Adrenal gland (tissue), 12 donors: ENCODE data around the gene PCGF6. TPM values are rescaled to one million over a fixed set of nuclear protein-coding genes. Genes with fewer than 3 reads are reported as not detected.

ENCODE experiments used
- DNase-seq, 7 donors: peaks; one replicate each; pipeline ENCODE4 v3.0.0-alpha.2; 2019 to 2020
- H3K27ac ChIP-seq, 5 donors: fragments of 200-600 bp; sonication (generic) in 4 of 5; 1 replicate in 3 of 5; 2 replicates in 2 of 5; pipeline versions ENCODE4 v1.5.1 to v1.8.0; 2016 to 2020; ENCODE audit warnings: mild to moderate bottlenecking in 1 of 5
- H3K27me3 ChIP-seq: fragments of 200-600 bp; 2 replicates; pipeline ENCODE4 v1.8.0; 2021
- H3K36me3 ChIP-seq, 2 donors: fragments of 200-600 bp; replicated peaks in 1 of 2; 1 replicate in 1 of 2; 2 replicates in 1 of 2; pipeline versions ENCODE4 v1.5.1 to v1.8.0; 2018 to 2022
- H3K4me1 ChIP-seq, 2 donors: fragments of 200-600 bp; replicated peaks in 1 of 2; 1 replicate in 1 of 2; 2 replicates in 1 of 2; pipeline versions ENCODE4 v1.5.1 to v1.8.0; 2018 to 2021
- H3K4me3 ChIP-seq, 4 donors: fragments of 200-600 bp; sonication (generic) in 3 of 4; one replicate each; pipeline ENCODE4 v1.5.1; 2016 to 2018
- H3K9me3 ChIP-seq, 3 donors: fragments of 200-600 bp; sonication (generic) in 1 of 3; replicated peaks in 1 of 3; 1 replicate in 2 of 3; 2 replicates in 1 of 3; pipeline versions ENCODE4 v1.5.1 to v1.8.0; 2016 to 2021
- POLR2A ChIP-seq, 2 donors: fragments of 450-650 bp; IDR thresholded peaks; one replicate each; pipeline ENCODE4 v1.6.1; 2017; ENCODE audit warnings: antibody characterized with exemption in 2 of 2, mild to moderate bottlenecking in 2 of 2, moderate library complexity in 1 of 2
- WGBS, 4 donors: extraction: QIAGEN DNeasy Blood & Tissue Kit in 2 of 4; methylation state at CpG; one replicate each; pipeline versions ENCODE4 v1.1.5 to v1.1.7; 2013 to 2017; 5-methylcytosine and 5-hydroxymethylcytosine counted together
- intact Hi-C, 2 donors: fragments of 100-400 bp; cut with DNase I; formaldehyde crosslinking; loops; one replicate each; pipeline versions ENCODE4 v1.14.1 to v1.15.0; 2022 to 2023
- polyA plus RNA-seq, 3 donors: library from polyadenylated mRNA; stranded (reverse); fragments of 200-250 nt in 2 of 3; fragments of 350-450 nt in 1 of 3; fragmentation: Illumina TruSeq in 1 of 3; extraction: RNeasy Lipid Tissue Mini Kit (QIAGEN cat#74804) in 1 of 3; gene quantifications; one replicate each; pipeline ENCODE4 v1.2.3, GENCODE V29; 2013 to 2014
- total RNA-seq, 9 donors: library from RNA; depleted of rRNA in 4 of 9; stranded (reverse); fragments of >200 nt in 4 of 9; fragments of 120-200 nt in 1 of 9; fragmentation: NEBNext Ultra II Directional in 1 of 9; extraction: Animal tissue kit (Norgen Biotek cat#: 25700) in 1 of 9; gene quantifications; one replicate each; pipeline versions ENCODE4 v1.1.0 to v1.2.4, GENCODE V29; 2013 to 2023
- TF ChIP-seq, protein P1 (sequence below), 6 experiments: fragments of 450-650 bp in 4 of 6; fragments of 200-600 bp in 2 of 6; sonication (generic) in 1 of 6; IDR thresholded peaks; 1 replicate in 5 of 6; 2 replicates in 1 of 6; pipeline versions ENCODE4 v1.5.1 to v1.8.0; 2016 to 2021; ENCODE audit warnings: antibody characterized with exemption in 6 of 6, mild to moderate bottlenecking in 2 of 6, moderate library complexity in 1 of 6
- donor health status: healthy with polysubstance abuse.
- donor health status: Bipolar disorder and iron deficiency.
- donor health status: DM: yes; HTN: yes; CAD: no.
- donor health status: DM: no; HTN: no; CAD: no.
- donor health status: DM: no; HTN: no; CAD: no.
- donor health status: DM: yes; HTN: yes; CAD: no.

PCGF6 gene
- total and polyA plus RNA-seq, 12 donors: 3.1 to 12.3 (median 7.3) TPM

DNA sequence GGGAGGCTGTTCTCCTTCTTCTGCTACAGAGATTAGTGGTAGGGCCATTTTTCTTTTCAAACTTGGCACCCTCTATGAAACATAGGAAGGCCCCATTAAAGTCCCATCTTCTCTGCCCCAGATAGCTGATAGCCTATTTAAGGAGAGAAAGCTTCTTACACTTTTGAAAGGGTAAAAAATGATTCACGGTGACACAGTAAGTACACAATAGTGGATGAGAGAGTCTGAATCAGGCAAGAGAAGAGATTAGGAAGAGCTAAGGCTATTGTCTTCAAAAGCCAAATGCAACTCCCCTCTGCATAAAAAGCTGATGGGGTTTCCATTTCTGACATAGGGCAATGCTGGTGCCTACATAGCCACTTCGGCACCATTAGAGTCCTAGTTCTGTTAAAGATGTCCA is 70.4 kb downstream of the PCGF6 start:
- 80 to 87% (median 82%) methylated on average over 2 of the region's 2 CpGs for WGBS, 4 donors
- intact Hi-C loops: no loop called here
- Histone ChIP-seq H3K27me3 (peaks cover 26% of the 10 kb centered on the region), H3K4me3 (no peak overlapping the region), H3K4me1 (peaks cover 8 to 14% of the 10 kb centered on the region in 2 donors), H3K27ac (no peak overlapping the region), H3K9me3 (no peaks in the 10 kb centered on the region), H3K36me3 (no peaks in the 10 kb centered on the region)
- no peak for DNase-seq
- no peak for TF ChIP-seq POLR2A (IDR thresholded peaks at IDR 0.05)
- TF ChIP-seq, protein P1, sequence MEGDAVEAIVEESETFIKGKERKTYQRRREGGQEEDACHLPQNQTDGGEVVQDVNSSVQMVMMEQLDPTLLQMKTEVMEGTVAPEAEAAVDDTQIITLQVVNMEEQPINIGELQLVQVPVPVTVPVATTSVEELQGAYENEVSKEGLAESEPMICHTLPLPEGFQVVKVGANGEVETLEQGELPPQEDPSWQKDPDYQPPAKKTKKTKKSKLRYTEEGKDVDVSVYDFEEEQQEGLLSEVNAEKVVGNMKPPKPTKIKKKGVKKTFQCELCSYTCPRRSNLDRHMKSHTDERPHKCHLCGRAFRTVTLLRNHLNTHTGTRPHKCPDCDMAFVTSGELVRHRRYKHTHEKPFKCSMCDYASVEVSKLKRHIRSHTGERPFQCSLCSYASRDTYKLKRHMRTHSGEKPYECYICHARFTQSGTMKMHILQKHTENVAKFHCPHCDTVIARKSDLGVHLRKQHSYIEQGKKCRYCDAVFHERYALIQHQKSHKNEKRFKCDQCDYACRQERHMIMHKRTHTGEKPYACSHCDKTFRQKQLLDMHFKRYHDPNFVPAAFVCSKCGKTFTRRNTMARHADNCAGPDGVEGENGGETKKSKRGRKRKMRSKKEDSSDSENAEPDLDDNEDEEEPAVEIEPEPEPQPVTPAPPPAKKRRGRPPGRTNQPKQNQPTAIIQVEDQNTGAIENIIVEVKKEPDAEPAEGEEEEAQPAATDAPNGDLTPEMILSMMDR (IDR thresholded peaks at IDR 0.05): no peak

- no peaks in the 10 kb centered on the region for H3K36me3 ChIP-seq
- WGBS, 4 donors: 63 to 83% (median 70%) methylated on average over 3 of the region's 3 CpGs
- no peak overlapping the region for H3K4me3 ChIP-seq
- no peak for DNase-seq
- no peaks in the 10 kb centered on the region for H3K9me3 ChIP-seq
- no peak overlapping the region for H3K27ac ChIP-seq
- intact Hi-C loops: no loop called here
- peaks cover 25% of the 10 kb centered on the region for H3K27me3 ChIP-seq
- TF ChIP-seq POLR2A (IDR thresholded peaks at IDR 0.05): no peak
- TF ChIP-seq, protein P1 (IDR thresholded peaks at IDR 0.05): no peak
- peaks cover 8 to 14% of the 10 kb centered on the region in 2 donors for H3K4me1 ChIP-seq
Measured at GRCh38 chr10:103280031-103280430, 70.9 kb downstream of the PCGF6 start.

- H3K4me1 ChIP-seq: peaks cover 8 to 14% of the 10 kb centered on the region in 2 donors
- peaks cover 25% of the 10 kb centered on the region for H3K27me3 ChIP-seq
- 2 to 5% (median 4%) methylated on average over 10 to 11 of the region's 11 CpGs for WGBS, 4 donors
- no peak overlapping the region for H3K4me3 ChIP-seq
- H3K9me3 ChIP-seq: no peaks in the 10 kb centered on the region
- intact Hi-C loops: no loop called here
- H3K27ac ChIP-seq: no peak overlapping the region
- H3K36me3 ChIP-seq: no peaks in the 10 kb centered on the region
- peak in 6 of 7 donors; percentile 38 to 67 (median 56) for DNase-seq
- no peak for TF ChIP-seq POLR2A (IDR thresholded peaks at IDR 0.05)
Measured at GRCh38 chr10:103278862-103279298, 72.1 kb downstream of the PCGF6 start.

- WGBS, 4 donors: 24 to 29% (median 27%) methylated on average over 4 to 12 of the region's 12 CpGs
- TF ChIP-seq, protein P1 (IDR thresholded peaks at IDR 0.05): no peak
- TF ChIP-seq POLR2A (IDR thresholded peaks at IDR 0.05): no peak
- intact Hi-C loops: no loop called here
- Histone ChIP-seq H3K27me3 (peaks cover 25% of the 10 kb centered on the region), H3K27ac (no peak overlapping the region), H3K4me3 (no peak overlapping the region), H3K36me3 (no peaks in the 10 kb centered on the region), H3K4me1 (peaks cover 8 to 16% of the 10 kb centered on the region in 2 donors), H3K9me3 (no peaks in the 10 kb centered on the region)
- no peak for DNase-seq
Measured at GRCh38 chr10:103278537-103278823, 72.5 kb downstream of the PCGF6 start.

DNA sequence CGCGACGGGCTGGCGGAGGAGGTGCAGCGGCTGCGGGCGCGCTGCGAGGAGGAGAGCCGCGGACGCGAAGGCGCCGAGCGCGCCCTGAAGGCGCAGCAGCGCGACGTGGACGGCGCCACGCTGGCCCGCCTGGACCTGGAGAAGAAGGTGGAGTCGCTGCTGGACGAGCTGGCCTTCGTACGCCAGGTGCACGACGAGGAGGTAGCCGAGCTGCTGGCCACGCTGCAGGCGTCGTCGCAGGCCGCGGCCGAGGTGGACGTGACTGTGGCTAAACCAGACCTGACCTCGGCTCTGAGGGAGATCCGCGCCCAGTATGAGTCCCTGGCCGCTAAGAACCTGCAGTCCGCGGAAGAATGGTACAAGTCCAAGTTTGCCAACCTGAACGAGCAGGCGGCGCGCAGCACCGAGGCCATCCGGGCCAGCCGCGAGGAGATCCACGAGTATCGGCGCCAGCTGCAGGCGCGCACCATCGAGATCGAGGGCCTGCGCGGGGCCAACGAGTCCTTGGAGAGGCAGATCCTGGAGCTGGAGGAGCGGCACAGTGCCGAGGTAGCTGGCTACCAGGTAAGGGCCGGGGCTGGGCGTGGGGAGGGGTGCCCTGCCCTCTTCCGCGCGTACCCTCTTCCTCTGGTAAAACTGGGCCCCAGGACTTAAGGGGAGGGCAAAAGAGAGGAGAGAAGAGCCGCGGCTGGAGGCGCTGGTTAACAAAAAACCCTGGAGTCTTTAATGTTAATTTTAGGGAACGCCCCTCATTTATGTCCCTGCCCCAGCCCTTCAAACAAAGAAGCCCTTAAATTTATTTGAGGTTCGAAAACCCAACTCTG is 73.0 kb downstream of the PCGF6 start:
- H3K4me3 ChIP-seq: peak overlapping the region in 1 of 4 donors; percentile 40
- no peaks in the 10 kb centered on the region for H3K36me3 ChIP-seq
- no peak for DNase-seq
- H3K9me3 ChIP-seq: no peaks in the 10 kb centered on the region
- 5 to 24% (median 6%) methylated on average over 12 to 76 of the region's 76 CpGs for WGBS, 4 donors
- H3K27ac ChIP-seq: no peak overlapping the region
- peaks cover 8 to 20% of the 10 kb centered on the region in 2 donors for H3K4me1 ChIP-seq
- intact Hi-C loops: no loop called here
- TF ChIP-seq, protein P1 (IDR thresholded peaks at IDR 0.05): no peak
- TF ChIP-seq POLR2A (IDR thresholded peaks at IDR 0.05): no peak
- H3K27me3 ChIP-seq: peaks cover 25% of the 10 kb centered on the region
